H9 (cell line): ENCODE results near the gene GRIN2A. TPM values are rescaled to one million over a fixed set of nuclear protein-coding genes. Genes with fewer than 3 reads are reported as not detected.

Source experiments
- DNase-seq: peaks from one replicate; pipeline ENCODE4 v3.0.0-alpha.2; 2017
- H2AFZ ChIP-seq: one replicate; pipeline ENCODE4 v1.6.1; 2013; ENCODE audit warnings: mild to moderate bottlenecking, low read length, control low read depth, moderate library complexity
- H2AK5ac ChIP-seq: 2 replicates; pipeline ENCODE4 v1.6.1; 2013; ENCODE audit warnings: low read length, control low read depth, mixed read lengths; ENCODE audit not compliant: insufficient read length
- H2BK120ac ChIP-seq: one replicate; pipeline ENCODE4 v1.6.1; 2013; ENCODE audit warnings: low read depth, mild to moderate bottlenecking, low read length, control low read depth, inconsistent platforms; ENCODE audit not compliant: poor library complexity, severe bottlenecking
- H2BK12ac ChIP-seq: 2 replicates; pipeline ENCODE4 v1.6.1; 2013; ENCODE audit warnings: low read length, control low read depth, mixed read lengths, low read depth; ENCODE audit not compliant: insufficient read length
- H2BK15ac ChIP-seq: 2 replicates; pipeline ENCODE4 v1.6.1; 2013; ENCODE audit warnings: low read depth, low read length, control low read depth
- H2BK20ac ChIP-seq: one replicate; pipeline ENCODE4 v1.6.1; 2013; ENCODE audit warnings: low read depth, mild to moderate bottlenecking, low read length, control low read depth, inconsistent platforms; ENCODE audit not compliant: poor library complexity, severe bottlenecking
- H2BK5ac ChIP-seq: 2 replicates; pipeline ENCODE4 v1.6.1; 2013; ENCODE audit warnings: low read length, control low read depth, mixed read lengths; ENCODE audit not compliant: insufficient read length
- H3K14ac ChIP-seq: 2 replicates; pipeline ENCODE4 v1.6.1; 2013; ENCODE audit warnings: low read length, control low read depth; ENCODE audit not compliant: insufficient read depth
- H3K18ac ChIP-seq: 2 replicates; pipeline ENCODE4 v1.6.1; 2013; ENCODE audit warnings: low read depth, mild to moderate bottlenecking, mixed read lengths, low read length, control low read depth; ENCODE audit not compliant: insufficient read length
- H3K23ac ChIP-seq: 2 replicates; pipeline ENCODE4 v1.6.1; 2013; ENCODE audit warnings: low read length, control low read depth, mixed read lengths, low read depth; ENCODE audit not compliant: insufficient read length
- H3K23me2 ChIP-seq: 2 replicates; pipeline ENCODE4 v1.6.1; 2013; ENCODE audit warnings: low read depth, mild to moderate bottlenecking, mixed read lengths, low read length, control low read depth; ENCODE audit not compliant: insufficient read length, poor library complexity, severe bottlenecking
- H3K27ac ChIP-seq: 2 replicates; pipeline ENCODE4 v1.5.1; 2013; ENCODE audit warnings: low read length, control low read depth, mixed read lengths, low read depth; ENCODE audit not compliant: insufficient read length
- H3K27me3 ChIP-seq: 2 replicates; pipeline ENCODE4 v1.6.1; 2013; ENCODE audit warnings: low read length, control low read depth, inconsistent platforms; ENCODE audit not compliant: insufficient read depth
- H3K4ac ChIP-seq: 2 replicates; pipeline ENCODE4 v1.6.1; 2013; ENCODE audit warnings: low read depth, mild to moderate bottlenecking, control low read depth, inconsistent platforms, low read length, moderate library complexity
- H3K4me1 ChIP-seq: 2 replicates; pipeline ENCODE4 v1.6.1; 2013; ENCODE audit warnings: low read length, control low read depth, inconsistent platforms; ENCODE audit not compliant: insufficient read depth
- H3K4me2 ChIP-seq: 2 replicates; pipeline ENCODE4 v1.6.1; 2013; ENCODE audit warnings: low read length, control low read depth, mixed read lengths; ENCODE audit not compliant: insufficient read length, insufficient read depth
- H3K56ac ChIP-seq: 2 replicates; pipeline ENCODE4 v1.6.1; 2013; ENCODE audit warnings: low read depth, mild to moderate bottlenecking, mixed read lengths, low read length, control low read depth; ENCODE audit not compliant: insufficient read length
- H3K79me1 ChIP-seq: 2 replicates; pipeline ENCODE4 v1.6.1; 2013; ENCODE audit warnings: low read depth, mild to moderate bottlenecking, moderate library complexity, low read length, control low read depth, inconsistent platforms; ENCODE audit not compliant: insufficient read depth, poor library complexity, severe bottlenecking
- H3K79me2 ChIP-seq: 2 replicates; pipeline ENCODE4 v1.6.1; 2013; ENCODE audit warnings: low read length, control low read depth, inconsistent platforms; ENCODE audit not compliant: insufficient read depth
- H3K9ac ChIP-seq: 2 replicates; pipeline ENCODE4 v1.6.1; 2013; ENCODE audit warnings: low read length, control low read depth, mixed read lengths; ENCODE audit not compliant: insufficient read length; ENCODE audit errors: extremely low read depth
- H3K9me3 ChIP-seq: one replicate; pipeline ENCODE4 v1.6.1; 2013; ENCODE audit warnings: low read depth, low read length, inconsistent platforms; ENCODE audit not compliant: control insufficient read depth
- H3T11ph ChIP-seq: one replicate; pipeline ENCODE4 v1.6.1; 2013; ENCODE audit warnings: mild to moderate bottlenecking, low read length, control low read depth, inconsistent platforms
- H4K20me1 ChIP-seq: one replicate; pipeline ENCODE4 v1.6.1; 2013; ENCODE audit not compliant: control insufficient read depth, insufficient read length, insufficient read depth
- H4K5ac ChIP-seq: 2 replicates; pipeline ENCODE4 v1.6.1; 2013; ENCODE audit warnings: low read depth, mild to moderate bottlenecking, mixed read lengths, low read length, control low read depth; ENCODE audit not compliant: insufficient read length
- H4K8ac ChIP-seq: replicated peaks from 2 replicates; pipeline ENCODE4 v1.6.1; 2013; ENCODE audit warnings: low read length, control low read depth, mixed read lengths, low read depth; ENCODE audit not compliant: insufficient read length
- H4K91ac ChIP-seq: 2 replicates; pipeline ENCODE4 v1.6.1; 2013; ENCODE audit warnings: low read depth, mild to moderate bottlenecking, moderate library complexity, mixed read lengths, low read length, control low read depth; ENCODE audit not compliant: insufficient read length
- H3K27ac Mint-ChIP-seq, 3 experiments: 2 replicates in 2 of 3; 3 replicates in 1 of 3; pipeline ENCODE4 v1.8.0; 2020 to 2021; ENCODE audit warnings: mixed read lengths in 3 of 3, mild to moderate bottlenecking in 1 of 3, moderate library complexity in 1 of 3
- H3K27me3 Mint-ChIP-seq: 2 replicates; pipeline ENCODE4 v1.8.0; 2021; ENCODE audit warnings: low read depth, mild to moderate bottlenecking, moderate library complexity, mixed read lengths
- H3K36me3 Mint-ChIP-seq, 3 experiments: 2 replicates in 2 of 3; 3 replicates in 1 of 3; pipeline ENCODE4 v1.8.0; 2020 to 2021; ENCODE audit warnings: low read depth in 3 of 3, mixed read lengths in 3 of 3; ENCODE audit not compliant: insufficient read depth in 1 of 3
- H3K4me1 Mint-ChIP-seq, 2 experiments: 2 replicates each; pipeline ENCODE4 v1.8.0; 2020; ENCODE audit warnings: mixed read lengths in 2 of 2
- H3K4me3 Mint-ChIP-seq, 2 experiments: 2 replicates in 1 of 2; 3 replicates in 1 of 2; pipeline ENCODE4 v1.8.0; 2020 to 2021; ENCODE audit warnings: mild to moderate bottlenecking in 2 of 2, mixed read lengths in 2 of 2, moderate library complexity in 1 of 2
- H3K9me3 Mint-ChIP-seq, 2 experiments: 2 replicates in 1 of 2; 3 replicates in 1 of 2; pipeline ENCODE4 v1.8.0; 2020; ENCODE audit warnings: mild to moderate bottlenecking in 2 of 2, mixed read lengths in 2 of 2, moderate library complexity in 1 of 2
- WGBS: extraction: QIAGEN DNeasy Blood & Tissue Kit; methylation state at CpG from one replicate; pipeline ENCODE4 v1.1.7; 2013; ENCODE audit warnings: missing lambda C conversion rate, low lambda C conversion rate, mixed read lengths; ENCODE audit not compliant: insufficient read length; ENCODE audit errors: extremely low coverage; 5-methylcytosine and 5-hydroxymethylcytosine counted together
- total RNA-seq: library from RNA; stranded (reverse); gene quantifications from 2 replicates; pipeline ENCODE4 v1.2.1, GENCODE V29; 2021
- TF ChIP-seq, protein P1 (sequence below): fragments of 200-600 bp; sonication (generic); conservative IDR thresholded peaks from 3 replicates; pipeline ENCODE4 v1.8.0; 2021; ENCODE audit warnings: antibody characterized with exemption, mild to moderate bottlenecking

Gene GRIN2A
- total RNA-seq, 1 experiment from 2014 or later, result 1.5 TPM

DNA sequence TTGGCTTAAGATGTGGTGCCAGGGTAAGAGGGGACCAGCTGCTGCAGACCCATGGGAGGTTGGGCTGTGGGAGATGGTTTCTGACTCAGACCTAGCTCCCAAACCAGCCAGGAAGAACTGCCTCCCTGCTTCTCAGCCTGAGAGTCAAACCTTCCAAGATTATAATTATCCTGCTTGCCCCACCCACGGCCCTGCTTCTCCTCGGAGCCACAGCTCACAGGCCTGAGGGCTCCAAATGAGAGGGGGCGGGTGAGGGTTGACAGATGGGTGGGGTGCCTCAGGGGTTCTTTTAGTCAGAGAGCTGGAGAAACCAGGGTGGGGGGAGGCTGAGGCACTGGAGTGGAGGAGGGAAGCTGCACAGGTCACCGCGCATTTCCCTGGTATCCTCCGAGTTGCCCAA is 28.7 kb upstream of the GRIN2A start:
- Histone ChIP-seq H3K9me3 (no peaks in the 10 kb centered on the region), H2BK120ac (no peak overlapping the region), H3K27me3 (no peaks in the 10 kb centered on the region), H3K14ac (no peak overlapping the region), H3K4ac (no peak overlapping the region), H3K9ac (no peak overlapping the region), H2AK5ac (no peak overlapping the region), H3K18ac (no peak overlapping the region), H3K4me2 (no peak overlapping the region), H4K8ac (no peak overlapping the region), H2BK20ac (no peak overlapping the region), H2BK15ac (no peak overlapping the region), H2BK12ac (no peak overlapping the region), H2BK5ac (no peak overlapping the region), H4K20me1 (no peaks in the 10 kb centered on the region), H3K79me2 (no peaks in the 10 kb centered on the region), H3K23ac (no peak overlapping the region), H3K27ac (no peak overlapping the region), H4K5ac (no peak overlapping the region), H3K23me2 (no peaks in the 10 kb centered on the region), H4K91ac (no peak overlapping the region), H3K79me1 (no peaks in the 10 kb centered on the region), H3K56ac (no peak overlapping the region), H2AFZ (no peak overlapping the region), H3T11ph (no peak overlapping the region), H3K4me1 (no peaks in the 10 kb centered on the region)
- TF ChIP-seq, protein P1, sequence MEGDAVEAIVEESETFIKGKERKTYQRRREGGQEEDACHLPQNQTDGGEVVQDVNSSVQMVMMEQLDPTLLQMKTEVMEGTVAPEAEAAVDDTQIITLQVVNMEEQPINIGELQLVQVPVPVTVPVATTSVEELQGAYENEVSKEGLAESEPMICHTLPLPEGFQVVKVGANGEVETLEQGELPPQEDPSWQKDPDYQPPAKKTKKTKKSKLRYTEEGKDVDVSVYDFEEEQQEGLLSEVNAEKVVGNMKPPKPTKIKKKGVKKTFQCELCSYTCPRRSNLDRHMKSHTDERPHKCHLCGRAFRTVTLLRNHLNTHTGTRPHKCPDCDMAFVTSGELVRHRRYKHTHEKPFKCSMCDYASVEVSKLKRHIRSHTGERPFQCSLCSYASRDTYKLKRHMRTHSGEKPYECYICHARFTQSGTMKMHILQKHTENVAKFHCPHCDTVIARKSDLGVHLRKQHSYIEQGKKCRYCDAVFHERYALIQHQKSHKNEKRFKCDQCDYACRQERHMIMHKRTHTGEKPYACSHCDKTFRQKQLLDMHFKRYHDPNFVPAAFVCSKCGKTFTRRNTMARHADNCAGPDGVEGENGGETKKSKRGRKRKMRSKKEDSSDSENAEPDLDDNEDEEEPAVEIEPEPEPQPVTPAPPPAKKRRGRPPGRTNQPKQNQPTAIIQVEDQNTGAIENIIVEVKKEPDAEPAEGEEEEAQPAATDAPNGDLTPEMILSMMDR, result no peak
- no peak for DNase-seq
- Mint-ChIP-seq H3K9me3 (peaks cover 0 to 6% of the 10 kb centered on the region in 2 experiments; a peak in 2 of 5 replicates), H3K4me1 (peaks cover 6 to 8% of the 10 kb centered on the region in 2 experiments), H3K27me3 (peaks cover 3% of the 10 kb centered on the region), H3K27ac (no peak overlapping the region), H3K36me3 (no peaks in the 10 kb centered on the region; a peak in 1 of 7 replicates), H3K4me3 (no peak overlapping the region)
- no CpG with 5 or more reads among the region's 6 CpGs for whole genome bisulfite sequencing
